GM10266 (cell line): ENCODE results near the gene HOXC11.

Experiments used
- DNase-seq: peaks from one replicate; pipeline ENCODE4 v3.0.0; 2012; ENCODE audit errors: extremely low spot score
- CTCF ChIP-seq: IDR thresholded peaks from 2 replicates; pipeline ENCODE4 v1.5.1; 2012; ENCODE audit warnings: mild to moderate bottlenecking, low read depth; ENCODE audit not compliant: control insufficient read depth, insufficient read depth; ENCODE audit errors: missing control alignments

The HOXC11 gene

GRCh38 chr12:53951577-53952334 is 21.2 kb upstream of the HOXC11 start:
- no peak for TF ChIP-seq CTCF
- DNase-seq: no peak

GRCh38 chr12:53952335-53952694 is 20.6 kb upstream of the HOXC11 start:
- no peak for TF ChIP-seq CTCF
- no peak for DNase-seq

GRCh38 chr12:53952871-53953734 is 19.8 kb upstream of the HOXC11 start:
- TF ChIP-seq CTCF: no peak
- no peak for DNase-seq

GRCh38 chr12:53953831-53954693 is 18.9 kb upstream of the HOXC11 start:
- no peak for DNase-seq
- no peak for TF ChIP-seq CTCF

- no peak for TF ChIP-seq CTCF
- no peak for DNase-seq
These were observed 18.3 kb upstream of the HOXC11 start, which contains the start of gene HOXC12 for GRCh38 chr12:53954694-53955035. TSS of gene HOXC12 (plus strand) at chr12:53954903. CDS start at chr12:53954930, 27 bp downstream.

- no peak for TF ChIP-seq CTCF
These were observed 17.7 kb upstream of the HOXC11 start for GRCh38 chr12:53955036-53955775.

More at GRCh38 chr12:53955036-53955775, 17.7 kb upstream of the HOXC11 start:
- no peak for DNase-seq
